ENCODE measurements around the gene PPP1R13B.

Gene PPP1R13B

DNA sequence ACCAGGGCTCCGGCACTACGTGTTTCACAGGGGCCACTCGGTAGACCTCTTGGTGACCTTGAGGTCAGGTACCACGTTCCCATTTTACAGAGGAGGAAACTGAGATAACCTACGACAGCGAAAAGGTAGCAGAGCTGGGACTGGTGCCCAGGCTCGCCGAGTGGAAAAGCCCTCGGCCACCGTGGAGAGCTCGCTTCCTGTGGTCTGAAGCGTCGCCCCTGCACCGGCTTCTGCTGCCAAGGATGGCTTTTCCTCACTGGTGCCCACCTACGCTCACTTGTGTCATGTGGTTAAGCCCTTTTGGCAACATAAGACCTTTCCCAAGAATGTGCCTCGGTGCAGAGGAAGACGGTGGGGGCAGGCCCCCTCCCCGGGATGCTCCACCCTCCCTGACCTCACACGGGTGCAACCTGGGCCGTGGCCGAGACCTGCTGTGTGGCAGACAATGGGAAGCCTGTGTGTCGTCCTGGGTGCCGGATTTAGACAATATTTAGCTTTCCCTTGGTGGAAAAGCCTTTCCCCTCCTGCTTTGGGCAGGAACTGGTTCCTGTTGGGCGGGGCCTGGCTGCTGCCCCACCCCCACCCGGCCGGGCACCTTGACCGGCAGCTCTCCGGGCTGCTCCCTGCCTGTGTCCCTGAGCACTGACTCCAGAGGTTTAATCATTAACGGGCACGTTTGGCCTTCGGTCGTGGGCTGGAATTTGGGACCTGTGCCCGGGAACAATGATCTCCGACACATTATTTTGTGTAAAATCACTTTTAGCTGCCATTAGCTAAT lies 32.4 kb upstream of the PPP1R13B start:
- peak in 2 of 3 donors; percentile 32 to 43 for DNase-seq

DNA sequence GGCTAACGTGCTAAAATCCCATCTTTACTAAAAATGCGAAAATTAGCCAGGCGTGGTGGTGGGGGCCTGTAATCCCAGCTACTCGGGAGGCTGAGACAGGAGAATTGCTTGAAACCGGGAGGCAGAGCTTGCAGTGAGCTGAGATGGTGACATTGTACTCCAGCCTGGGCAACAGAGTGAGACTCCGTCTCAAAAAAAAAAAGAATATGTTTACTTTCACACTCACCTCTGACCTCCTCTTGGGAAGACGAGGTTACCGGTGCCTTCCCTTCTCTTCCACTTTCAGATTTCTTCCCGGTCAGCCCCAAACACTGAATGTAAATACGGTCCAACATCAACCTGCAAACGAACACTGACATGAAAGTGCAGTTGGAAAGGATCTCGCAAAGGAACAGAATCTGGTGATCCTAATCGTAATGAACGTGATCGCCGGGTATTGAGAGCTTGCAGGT lies 31.8 kb upstream of the PPP1R13B start:
- no peak for DNase-seq

DNA sequence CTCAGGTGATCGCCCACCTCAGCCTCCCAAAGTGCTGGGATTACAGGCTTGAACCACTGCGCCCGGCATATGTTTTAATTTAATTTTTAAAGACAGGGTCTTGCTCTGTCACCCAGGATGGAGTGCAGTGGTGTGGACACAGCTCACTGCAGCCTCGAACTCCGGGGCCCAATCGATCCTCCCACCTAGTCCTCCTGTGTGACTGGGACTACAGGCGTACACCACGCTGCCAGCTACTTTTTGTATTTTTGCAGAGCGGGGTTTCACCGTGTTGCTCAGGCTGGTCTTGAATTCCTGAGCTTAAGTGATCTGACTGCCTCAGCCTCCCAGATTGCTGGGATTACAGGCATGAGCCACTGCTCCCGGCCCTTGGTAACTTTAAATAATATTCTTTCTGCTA lies 30.8 kb upstream of the PPP1R13B start:
- no peak for DNase-seq

DNA sequence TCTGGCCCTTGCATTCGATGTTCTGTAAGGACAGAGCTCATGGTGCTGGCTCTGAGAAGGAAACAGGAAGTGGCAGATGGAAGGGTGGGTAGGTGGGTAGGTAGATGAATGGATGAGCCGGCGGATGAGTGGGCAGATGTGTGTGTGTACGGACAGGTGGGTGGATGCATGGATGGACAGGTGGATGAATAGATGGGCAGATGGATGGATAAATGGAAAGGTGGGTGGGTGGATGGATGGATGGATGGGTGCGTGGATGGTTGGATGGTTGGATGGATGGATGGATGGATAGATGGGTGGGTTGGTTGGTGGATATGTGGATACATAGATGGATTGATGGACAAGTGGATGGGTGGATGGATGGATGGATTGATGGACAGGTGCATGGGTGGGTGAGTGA lies 27.6 kb upstream of the PPP1R13B start:
- DNase-seq: no peak

DNA sequence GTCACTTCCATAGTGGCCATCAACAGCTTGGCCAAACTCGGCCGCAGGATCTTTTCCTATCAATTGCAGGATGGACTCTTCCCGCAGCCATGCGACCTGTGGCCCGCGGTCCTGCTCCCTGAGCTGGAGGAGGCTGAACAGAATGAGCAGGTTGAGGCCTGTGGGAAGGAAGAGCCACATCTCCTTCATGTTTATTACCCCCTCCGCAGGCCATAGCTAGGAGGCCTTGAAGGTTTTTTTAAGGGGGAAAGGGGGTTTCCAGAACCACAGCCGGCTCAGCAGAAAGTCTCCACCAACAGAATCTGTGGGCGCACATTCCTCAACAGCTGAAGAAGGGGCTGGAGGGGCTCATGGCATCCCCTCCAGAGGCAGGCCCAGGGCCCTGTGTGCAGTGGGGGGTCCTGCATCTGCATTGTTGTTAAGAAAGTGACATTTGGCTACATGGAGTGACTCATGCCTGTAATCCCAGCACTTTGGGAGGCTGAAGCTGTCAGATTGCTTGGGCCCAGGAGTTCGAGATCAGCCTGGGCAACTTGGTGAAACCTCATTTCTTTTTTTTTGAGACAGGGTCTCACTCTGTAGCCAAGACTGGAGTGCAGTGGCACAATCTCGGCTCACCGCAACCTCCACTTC lies 25.2 kb upstream of the PPP1R13B start:
- no peak for DNase-seq

DNA sequence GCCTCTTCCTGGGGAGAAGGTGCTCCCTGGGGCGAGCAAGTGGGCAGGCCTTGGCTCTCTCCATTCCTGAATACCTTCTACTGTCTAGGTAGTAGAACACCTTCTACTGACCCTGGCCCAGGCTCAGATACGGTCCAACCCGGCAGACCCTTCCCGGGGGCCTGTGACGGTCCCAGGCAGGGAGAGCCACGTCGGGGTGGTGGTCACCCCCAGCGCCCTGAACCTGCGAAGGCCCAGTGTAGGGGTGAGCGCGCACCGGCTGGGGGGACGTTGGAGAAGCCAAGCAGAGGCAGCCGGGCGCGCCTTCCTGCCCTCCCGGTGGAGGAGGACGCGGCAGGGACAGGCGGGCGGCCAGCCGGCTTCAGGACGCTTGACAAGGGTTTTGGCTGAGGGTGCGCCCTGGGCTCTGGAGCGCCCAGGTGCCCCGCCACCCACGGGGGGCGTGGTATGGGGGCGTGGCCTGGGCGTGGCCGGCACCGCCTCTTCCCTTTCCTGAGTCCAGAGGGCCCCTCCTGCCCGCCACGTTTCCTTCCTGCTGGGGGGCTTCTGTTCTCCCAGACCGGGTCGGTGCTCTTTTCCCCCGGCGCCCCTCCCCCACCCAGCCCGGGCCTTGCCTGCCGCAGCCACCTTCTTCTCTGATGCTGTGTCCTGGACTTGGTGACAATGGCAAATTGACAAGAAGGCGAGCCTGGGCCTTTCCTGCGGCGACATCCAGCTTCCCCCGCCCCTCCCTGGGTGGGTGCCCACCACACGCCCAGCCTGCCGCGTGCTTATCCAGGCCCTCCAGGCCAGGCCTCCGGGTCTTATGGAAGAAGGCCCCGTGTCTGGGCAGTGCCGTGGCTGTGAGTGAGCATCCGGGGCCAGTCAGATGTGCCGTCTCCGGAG lies 24.5 kb upstream of the PPP1R13B start:
- DNase-seq: no peak

DNA sequence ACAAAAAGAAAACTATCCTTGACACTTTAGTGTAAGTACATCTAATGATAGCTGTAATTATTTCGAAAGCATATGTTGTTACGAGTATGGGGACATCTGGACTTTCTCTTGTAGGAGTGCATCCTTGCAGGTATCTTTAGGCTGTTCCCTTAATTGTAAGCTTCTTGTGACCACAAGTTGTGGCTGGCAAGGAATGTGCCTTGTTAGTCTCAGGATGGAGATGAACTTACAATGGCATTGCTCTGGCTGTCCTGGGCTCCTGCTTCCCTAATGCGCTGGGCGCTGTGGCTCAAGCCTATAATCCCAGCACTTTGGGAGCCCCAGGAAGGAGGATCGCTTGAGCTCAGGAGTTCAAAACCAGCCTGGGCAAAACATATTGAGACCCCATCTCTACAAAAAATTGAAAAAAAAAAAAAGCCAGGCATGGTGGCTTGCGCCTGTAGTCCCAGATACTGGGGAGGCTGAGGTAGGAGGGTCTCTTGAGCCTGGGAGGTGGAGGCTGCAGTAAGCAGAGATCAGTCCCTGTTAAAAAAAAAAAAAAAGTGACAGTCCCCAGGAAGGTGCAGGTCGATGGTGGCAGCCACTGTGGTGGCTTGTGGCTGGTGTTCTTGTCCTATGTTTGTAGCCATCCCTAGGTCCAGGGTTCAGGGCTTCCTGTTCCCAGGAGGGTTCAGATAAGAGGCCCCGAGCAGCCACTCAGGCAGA lies 23.7 kb upstream of the PPP1R13B start:
- DNase-seq: no peak

DNA sequence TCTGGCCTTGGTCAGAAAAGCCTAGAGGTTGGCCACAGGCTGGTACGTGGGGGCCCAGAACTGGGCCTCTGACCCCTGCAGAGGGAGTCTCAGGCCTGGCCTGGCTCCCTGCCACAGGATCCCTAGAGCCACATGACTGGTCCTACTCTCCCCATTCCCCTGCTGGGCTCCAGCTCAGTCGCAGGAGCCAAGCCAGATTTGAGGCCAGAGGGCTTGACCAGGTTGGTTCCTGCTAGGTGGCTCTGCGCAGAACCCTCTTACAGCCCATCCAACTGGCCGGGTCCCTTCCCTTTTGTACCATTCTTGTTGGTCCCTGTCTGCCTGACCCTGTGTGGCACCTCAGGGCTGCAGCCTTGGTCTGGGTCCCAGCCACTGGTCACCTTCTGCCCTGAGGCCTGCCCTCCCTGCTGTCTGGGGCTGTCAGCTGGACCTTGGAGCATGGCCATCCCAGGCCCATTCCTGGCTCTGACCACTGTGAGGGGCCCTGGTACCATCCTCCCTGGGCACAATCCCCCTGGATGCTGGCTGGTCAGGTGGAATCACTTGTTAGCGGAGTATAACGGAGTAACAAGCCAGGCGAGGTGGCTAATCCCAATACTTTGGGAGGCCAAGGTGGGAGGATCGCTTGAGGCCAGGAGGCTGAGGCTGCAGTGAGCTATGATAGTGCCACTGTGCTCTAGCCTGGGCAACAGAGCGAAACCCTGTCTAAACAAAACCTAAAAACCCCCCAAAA lies 22.9 kb upstream of the PPP1R13B start:
- DNase-seq: no peak

DNA sequence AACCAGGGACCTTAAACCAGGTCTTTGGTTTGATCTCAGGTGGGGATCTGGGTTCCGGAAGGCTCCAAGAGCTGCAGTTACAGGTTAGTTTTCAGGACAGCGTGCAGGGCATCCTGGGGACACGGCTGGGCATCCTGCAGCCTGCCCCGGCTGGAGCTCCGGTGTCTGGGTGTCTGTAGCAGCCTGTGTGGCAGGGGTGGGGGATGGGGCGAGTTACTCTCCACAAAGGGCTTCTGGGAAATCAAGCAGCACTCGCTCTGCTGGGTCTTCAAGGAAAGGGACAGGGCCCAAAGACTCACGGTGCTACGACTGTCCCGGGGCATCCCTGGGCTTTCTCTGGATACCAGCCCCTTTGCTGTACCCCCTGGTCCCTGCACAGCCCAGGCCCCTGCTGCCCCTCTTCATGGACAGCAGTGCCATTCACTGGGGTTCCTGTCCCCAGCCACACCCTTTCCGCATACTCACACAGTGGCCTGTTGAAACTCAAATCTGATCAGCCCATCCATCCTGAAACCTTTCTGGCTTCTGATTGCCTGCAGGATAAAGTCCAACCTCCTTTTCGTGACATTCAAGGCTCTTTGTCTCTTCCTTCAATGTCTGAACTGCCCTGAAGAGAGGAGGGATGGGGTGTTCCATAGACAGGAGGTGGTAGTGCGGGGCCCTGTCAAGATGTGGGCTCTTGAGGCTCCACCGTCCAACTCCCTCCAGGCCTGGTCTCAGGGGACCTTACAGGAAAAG lies 22.2 kb upstream of the PPP1R13B start:
- no peak for DNase-seq

DNA sequence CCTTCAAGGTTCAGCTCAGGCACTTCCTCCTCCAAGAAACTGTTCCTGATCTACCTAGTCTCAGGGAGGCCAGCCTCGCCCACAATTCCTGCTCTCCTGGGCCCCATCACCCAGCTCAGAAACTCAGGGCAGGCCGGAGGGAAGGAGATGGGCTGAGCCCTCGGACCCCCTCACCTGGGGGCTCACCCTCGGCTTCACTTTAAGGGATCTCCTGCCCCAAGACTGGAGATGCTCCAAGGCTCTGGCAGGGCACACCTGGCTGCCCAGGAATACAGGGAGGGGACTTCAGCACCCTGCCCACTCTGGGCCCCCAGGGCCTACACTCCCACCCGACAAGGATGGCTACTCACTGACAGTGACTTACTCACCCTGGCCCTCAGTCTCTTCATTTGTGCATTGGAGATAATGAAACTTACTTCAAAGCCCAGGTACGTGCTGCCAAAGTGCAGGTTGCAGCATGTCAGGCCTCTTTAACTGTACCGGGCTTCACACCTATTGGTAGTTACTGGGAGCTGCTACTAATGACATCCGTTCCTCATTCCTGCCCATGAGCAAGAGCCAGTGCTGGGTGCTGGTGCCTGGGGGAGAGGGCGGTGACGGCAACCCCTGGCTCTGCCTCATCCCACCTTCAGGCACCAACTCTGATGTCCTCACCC lies 21.0 kb upstream of the PPP1R13B start:
- DNase-seq: no peak

DNA sequence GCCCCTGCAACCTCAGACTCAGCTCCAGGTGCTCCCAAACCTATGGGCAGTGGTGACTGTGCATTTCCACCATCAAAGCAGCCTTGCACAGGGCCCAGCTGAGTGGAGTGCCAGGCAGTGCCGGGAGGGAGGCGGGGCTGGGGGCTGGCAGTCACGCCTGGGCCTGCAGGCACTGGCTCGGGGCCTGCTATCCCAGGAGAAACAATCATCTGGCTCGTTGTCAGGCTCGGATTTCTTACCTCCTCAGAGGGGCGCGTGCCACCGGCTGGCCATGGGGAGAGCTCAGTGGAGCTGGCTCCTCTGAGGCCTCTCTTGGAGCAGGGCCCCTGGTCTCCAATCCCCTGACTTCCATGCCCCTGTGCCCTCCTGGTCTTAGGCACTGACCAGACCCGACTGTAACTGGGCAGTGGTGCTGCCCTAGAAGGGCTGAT lies 20.2 kb upstream of the PPP1R13B start:
- no peak for DNase-seq

DNA sequence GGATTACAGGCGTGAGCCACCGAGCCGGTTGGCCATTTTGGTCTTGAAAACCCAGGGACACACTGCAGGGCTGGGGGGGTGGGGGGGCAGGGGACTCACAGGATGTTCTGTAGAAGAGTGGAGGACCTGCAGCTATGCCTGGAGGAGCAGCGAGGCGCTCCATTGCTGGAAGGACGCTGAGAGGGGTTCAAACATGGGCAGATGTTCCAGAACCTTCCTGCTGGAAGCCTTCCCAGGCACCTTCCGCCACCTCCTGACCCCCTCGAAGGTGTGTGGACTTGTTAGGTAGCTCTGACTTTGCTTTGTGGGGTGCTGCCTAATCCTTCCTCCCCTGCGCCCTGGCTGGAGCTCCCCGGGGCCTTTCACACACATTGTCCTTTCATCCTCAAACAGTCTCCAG lies 19.6 kb upstream of the PPP1R13B start:
- DNase-seq: no peak

DNA sequence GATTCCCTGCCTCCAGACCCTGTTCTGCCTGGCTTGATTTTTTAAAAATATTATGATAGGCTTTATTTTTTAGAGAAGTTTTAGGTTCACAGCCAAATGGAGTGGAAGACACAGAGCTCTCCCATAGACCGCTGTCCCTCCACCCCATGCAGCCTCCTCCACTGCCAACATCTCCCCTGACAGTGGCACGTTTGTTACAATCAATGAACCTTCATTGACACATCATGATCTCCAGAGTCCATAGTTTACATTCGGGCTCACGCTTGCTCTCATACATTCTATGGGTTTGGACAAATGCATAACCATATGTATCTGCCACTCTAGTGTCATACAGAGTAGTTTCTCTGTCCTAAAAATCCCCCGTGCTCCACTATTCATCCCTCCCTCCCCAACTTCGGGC lies 15.9 kb upstream of the PPP1R13B start:
- DNase-seq: no peak

DNA sequence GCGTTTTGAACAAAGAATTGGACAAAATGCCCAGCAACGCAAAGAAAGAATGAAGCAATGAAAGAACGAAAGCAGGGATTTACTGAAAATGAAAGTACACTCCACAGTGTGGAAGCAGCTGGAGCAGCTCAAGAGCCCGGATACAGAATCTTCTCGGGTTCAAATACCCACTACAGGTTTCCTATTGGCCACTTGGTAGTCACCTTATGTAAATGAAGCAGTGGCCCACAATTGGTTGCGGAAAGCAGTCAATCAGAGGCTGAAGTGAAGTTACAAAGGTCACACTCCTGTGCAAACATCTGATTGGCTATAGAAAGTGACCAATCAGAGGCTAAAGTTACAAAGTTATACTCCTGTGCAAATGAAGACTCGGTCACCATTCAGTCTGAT lies 15.0 kb upstream of the PPP1R13B start:
- no peak for DNase-seq

DNA sequence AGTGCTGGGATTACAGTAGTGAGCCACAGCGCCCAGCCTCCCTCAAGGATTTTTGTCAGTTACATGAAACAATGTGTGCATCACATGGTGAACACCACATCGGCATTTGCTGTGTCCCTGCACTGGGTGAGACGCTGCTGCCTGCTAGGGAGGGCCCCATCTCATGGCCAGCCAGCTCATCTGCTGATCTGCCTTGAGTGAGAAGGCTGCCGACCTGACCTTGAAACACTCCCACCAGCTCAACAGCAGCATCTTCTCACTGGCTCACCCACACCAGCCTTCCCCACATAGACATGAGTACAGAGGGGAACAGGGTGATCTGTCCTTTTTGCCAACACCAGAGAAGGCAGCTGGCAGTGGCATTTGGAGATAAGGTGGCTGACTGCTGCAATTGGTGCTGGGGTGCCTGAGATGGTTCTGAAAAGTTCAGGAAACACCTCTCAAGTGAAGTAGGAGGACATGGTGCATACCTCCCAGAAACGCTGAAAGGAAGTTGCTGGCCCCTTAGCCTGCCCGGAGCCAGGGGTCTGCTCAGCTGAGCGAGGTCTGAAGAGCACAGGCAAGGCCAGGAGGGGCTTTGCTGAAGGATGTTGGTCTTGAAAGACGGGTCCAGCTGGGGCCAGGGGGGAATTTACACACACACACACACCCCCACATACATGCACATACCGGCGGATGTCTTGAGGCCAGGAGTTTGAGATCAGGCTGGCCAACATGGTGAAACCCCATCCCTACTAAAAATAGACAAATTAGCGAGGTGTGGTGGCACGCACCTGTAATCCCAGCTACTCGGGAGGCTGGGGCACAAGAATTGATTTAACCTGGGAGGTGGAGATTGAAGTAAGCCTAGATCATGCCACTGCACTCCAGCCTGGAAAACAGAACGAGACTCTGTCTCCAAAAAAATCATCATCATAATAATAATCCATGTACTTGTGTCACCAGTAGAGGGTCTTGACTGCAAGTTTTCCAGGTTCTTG lies 14.3 kb upstream of the PPP1R13B start:
- no peak for DNase-seq

DNA sequence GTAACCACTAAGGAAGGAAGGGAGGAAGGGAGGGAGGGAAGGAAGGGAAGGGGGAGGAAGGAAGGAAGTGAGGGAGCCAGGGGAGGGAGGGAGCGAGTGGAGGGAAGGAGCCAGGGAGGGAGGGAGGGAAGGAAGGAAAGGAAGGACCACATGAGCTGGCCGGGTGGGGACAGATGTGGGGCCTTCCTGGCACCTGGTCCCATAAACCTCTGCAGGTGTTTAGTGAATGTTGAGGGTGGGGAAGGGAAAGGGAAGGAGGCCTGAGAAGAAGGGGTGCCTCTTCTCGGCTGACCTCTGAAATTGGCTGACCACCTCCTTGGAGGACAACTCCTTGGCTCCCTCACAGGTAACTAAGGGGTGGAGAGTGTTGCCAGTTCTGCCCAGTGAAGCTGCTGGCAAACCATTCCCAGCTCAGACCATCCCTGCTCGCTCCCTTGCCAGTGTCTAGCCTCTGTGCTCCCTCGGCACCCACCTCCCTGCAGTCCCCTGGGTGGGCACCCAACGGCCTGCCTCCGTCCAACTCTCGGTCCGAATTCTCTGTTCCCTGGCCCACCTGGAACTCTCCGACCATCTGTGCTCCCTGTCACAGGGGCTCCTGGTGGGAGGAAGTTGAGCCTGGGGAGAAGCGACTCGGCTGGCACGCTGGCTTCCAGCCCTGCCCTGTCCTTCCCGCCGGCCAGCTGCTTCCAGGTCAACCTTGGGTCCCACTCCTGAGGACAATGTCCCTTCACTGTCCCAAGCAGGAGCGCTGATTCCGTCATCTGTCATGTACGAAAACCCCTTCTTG lies 12.2 kb upstream of the PPP1R13B start:
- DNase-seq: no peak

DNA sequence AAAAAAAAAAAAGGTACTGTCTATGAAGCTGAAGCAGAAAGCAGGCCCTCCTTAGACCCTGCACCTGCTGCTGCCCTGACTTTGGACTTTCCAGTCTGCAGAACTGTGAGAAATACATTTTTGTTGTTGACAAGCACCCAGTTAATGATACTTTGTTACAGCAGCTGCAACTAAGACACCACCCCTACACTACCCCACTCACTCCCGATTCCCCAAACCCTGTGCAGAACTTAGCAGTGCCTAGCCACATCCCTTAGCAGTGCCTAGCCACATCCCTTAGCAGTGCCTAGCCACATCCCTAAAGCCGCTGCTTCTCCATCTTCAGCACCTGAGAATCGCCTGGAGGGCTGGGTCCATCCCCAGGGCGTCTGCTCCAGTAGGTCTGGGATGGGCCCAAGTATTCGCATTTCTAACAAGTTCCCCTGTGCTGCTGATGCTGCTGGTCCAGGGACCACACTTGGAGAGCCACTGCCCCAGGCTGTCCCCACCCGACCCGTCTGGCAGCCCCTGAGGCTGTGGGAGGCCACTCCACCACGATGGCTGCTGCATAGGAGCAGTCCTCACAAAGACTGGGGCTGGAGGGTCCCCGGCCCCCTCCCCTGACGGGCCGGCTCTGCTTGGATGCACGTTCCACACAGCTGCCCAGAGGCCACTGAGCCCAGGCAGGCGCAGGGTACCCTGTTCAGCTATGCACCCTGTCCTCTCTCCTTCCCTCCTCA lies 10.8 kb upstream of the PPP1R13B start:
- DNase-seq: no peak

DNA sequence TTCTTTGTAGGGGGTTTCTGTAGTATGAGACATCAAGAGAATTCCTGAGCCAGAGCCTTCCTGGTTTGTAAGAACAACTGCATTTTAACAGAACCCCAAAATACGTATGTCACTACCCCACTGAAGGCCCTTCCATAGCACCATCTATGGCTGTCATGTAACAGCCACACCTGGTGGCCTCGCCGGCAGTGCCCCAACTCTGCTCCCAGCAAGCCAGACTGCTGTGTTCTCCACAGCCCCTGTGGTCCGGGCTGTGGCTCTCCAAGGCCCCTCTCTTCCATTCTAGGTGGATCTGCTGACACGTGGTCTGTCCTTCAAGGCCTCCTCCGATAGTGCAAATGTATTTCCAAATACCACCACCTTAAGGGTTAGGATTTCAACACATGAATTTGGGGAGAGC lies 9.9 kb upstream of the PPP1R13B start:
- DNase-seq: no peak
